ENCODE data around the gene MEIS1.

MEIS1 gene

GRCh38 chr2:66512626-66513025 is 77.7 kb downstream of the MEIS1 start:
- DNase-seq, result no peak

GRCh38 chr2:66515743-66516142 is 80.8 kb downstream of the MEIS1 start:
- no peak for DNase-seq

DNA sequence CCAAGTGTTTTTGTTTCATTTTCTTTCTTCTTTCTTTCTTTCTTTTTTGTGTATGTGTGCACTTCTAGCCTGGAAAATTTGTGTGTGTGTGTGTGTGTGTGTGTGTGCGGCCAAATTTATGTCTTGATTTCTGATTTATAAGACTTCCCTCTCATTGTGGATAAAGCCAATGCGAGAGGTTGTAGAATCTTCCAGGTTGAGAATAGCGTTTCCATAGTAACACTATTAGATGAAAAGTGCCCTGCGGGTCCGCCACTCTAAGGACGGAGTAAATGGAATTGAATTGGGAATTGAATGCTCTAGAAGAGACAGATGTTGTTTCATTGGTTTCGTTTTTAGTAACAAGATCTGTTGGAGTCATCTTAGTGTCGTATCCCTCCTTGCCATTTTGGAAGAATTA is 81.6 kb downstream of the MEIS1 start:
- DNase-seq, result no peak

- DNase-seq, result no peak
These were observed 82.8 kb downstream of the MEIS1 start for GRCh38 chr2:66517772-66518171.

GRCh38 chr2:66519264-66519843 is 84.4 kb downstream of the MEIS1 start:
- no peak for DNase-seq

DNA sequence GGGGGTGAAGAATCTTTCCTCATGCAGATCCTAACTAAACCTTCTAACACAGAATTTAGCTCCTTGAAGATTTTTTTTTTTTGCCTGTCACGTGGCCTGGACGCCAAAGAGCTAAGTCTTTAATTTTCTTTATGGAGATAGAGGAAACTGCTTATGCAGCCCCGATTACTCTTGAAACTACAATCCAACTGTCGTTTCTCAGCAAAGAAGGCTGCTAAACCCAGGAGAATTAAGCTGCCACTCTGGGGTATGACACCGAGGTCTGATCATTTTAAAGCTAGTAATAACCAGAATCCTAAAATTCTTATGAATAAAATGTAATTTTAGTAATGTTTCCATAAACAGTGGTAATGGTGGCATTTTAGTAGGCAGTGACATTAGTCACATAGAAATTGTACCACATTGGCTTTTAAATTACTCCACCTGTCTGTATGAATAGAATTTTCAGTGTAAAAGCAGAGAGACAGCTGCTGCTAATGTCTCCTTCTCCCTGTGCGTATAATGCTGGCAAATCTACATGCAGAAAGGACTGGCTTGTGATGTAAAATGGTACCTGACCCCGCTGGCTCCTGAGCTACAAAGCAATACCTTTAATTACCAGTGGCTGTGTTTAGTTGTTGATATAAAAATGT is 86.5 kb downstream of the MEIS1 start:
- no peak for DNase-seq

GRCh38 chr2:66522611-66523376 is 87.9 kb downstream of the MEIS1 start:
- DNase-seq, result no peak

DNA sequence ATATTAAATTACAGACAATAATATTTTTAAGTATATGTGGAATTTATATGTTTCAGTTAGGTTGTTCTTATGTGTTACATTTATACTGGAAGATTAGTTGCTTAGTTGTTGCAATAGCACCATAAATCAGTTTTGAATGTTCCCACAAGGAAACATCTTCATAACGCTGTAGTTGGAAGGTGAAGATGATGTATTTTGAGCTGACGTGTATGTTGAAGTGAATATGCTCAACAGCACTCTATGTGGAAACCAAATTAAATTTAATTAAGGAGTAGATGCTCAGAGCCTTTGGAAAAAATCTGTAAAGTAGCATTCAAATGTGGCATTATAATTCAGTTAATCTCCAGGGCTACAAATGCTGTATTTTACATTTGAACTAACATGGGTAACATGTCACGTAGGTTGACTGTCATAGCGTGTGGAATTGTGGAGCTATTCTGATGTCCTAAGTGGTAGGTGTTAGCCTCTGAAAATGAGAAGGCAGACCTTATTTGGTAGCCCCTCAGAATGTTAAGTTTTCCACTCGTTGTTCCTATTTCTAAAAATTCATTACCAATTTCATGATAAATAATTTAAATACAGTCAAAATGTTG is 88.5 kb downstream of the MEIS1 start:
- DNase-seq, result no peak

DNA sequence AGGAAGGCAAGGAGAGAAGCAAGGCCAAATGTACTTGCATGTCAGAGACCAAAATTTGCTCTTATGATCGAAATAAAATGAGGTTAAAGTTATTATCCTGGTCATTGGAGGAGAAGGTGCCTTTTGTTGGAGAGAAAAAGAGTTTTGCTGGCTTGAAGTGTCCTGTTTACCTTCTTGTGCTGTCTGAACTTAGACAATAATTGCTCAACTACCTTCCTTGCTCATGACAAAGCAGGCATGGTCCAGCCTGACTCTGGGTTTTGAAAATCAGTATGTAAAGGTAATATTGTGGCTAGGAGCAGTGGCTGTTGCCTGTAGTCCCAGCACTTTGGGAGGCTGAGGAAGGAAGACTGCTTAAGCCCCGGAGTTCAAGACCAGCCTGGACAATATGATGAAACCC is 89.1 kb downstream of the MEIS1 start:
- no peak for DNase-seq

GRCh38 chr2:66525606-66526005 is 90.7 kb downstream of the MEIS1 start:
- DNase-seq, result no peak

GRCh38 chr2:66526180-66526579 is 91.3 kb downstream of the MEIS1 start:
- DNase-seq, result no peak

DNA sequence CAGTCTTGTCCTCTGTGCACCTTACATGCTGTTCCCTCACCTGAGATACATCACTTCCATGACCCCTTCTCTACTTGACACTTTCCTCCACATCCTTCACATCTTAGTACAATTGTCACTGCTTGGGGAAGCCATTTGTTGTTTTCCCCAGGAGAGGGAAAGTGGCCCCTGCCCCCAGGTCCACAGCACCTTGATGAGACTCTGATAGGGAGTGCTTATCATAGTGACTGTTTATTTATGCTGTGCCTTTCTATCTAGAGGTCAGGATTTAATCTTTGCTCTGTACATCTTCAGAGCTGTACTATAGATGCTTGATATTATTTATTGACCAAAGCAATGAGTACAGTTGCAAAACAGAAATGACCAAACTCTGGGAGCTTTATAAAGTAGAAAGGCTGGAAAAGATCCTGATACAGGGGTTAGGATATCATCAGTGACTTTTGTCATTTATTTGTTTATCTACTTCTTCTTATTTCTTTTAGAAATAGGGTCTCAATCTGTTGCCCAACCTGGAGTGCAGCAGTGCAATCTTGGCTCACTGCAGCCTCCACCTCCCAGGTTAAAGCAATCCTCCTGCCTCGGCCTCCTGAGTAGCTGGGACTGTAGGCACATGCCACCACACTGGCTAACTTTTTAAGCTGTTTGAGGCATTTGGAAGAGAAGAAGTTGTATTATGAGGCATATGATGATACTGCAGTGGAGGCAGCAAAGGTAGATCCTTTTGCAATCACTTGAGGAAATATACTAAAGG is 94.2 kb downstream of the MEIS1 start:
- no peak for DNase-seq

GRCh38 chr2:66530651-66531050 is 95.7 kb downstream of the MEIS1 start:
- no peak for DNase-seq

DNA sequence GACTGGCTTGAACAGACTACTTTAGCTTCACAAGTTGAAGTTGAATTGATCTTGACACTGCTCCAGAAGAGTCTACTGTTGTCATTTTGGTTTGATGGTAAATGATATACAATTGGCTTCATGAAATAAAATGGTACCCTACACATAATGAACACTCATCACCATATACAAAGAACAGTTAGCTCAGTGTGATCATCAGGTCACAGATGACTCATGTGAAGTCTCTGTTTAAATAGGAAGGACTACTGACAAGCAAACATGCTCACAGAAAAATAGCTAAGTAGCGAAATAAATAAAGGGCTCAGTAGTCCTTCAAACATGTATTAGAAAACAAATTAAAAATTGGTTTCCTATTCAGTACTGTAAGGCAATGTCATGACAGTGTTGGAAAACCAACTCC is 96.2 kb downstream of the MEIS1 start:
- no peak for DNase-seq

DNA sequence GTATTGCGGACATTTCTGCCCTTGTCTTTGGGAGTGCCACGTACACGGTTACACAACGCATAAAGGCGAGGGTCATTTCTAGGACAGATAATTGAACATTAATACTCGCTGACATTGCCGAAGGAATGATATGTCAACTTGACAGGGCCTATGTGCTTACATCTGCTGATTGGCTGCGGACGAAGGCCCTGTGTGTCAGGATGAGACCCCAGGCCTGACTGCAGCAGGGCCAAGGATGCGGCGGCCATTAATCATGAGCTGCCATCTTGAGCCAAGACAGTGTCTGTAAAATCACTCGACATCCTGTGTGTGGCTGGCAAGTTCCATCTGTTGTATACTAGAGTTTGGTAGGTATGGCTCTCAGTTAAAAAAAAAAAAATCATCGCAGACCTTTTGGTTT is 96.6 kb downstream of the MEIS1 start:
- DNase-seq, result no peak

DNA sequence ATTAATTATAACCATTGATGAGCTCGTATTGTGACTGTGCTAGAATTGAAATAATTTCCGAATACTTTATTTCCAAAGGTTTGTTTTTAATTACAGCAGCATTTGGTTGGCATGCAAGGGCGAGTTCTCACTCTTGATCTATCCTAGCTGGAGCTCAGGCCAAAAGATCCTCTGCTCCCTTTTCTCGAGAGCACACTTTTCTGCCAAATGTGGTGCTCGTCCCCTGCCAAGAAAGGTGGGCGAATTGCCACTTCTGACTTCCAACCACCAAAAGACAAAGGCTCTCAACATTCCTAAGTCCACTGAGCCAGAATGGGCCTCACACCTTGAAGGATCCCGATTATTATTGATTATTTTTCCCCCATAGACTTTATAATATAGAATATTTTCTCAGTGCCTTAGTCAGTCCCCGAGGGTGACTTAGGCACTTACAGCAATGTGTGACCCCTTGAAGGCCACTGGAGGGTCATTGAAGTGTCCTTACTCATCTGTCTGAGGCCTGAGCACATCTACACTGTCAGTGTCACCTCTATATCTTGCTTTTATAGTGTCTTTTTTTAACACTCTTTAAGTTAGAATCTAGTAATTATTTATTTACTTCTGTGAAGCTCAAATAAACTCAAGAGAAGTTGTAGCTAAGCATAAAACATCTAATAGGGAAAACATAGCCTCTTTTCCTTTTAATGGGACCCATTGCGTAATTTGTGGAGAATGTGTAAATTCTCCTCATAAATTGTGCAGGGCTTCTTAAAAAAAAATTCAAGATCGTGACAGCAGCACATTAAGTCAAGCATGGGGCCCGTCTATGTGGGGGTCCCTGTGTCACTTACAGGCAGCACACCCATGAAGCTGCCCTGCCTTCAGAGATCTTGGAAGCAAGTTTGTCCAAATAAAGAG is 98.3 kb downstream of the MEIS1 start:
- no peak for DNase-seq

- no peak for DNase-seq
These were observed 99.5 kb downstream of the MEIS1 start for GRCh38 chr2:66534461-66534860.

DNA sequence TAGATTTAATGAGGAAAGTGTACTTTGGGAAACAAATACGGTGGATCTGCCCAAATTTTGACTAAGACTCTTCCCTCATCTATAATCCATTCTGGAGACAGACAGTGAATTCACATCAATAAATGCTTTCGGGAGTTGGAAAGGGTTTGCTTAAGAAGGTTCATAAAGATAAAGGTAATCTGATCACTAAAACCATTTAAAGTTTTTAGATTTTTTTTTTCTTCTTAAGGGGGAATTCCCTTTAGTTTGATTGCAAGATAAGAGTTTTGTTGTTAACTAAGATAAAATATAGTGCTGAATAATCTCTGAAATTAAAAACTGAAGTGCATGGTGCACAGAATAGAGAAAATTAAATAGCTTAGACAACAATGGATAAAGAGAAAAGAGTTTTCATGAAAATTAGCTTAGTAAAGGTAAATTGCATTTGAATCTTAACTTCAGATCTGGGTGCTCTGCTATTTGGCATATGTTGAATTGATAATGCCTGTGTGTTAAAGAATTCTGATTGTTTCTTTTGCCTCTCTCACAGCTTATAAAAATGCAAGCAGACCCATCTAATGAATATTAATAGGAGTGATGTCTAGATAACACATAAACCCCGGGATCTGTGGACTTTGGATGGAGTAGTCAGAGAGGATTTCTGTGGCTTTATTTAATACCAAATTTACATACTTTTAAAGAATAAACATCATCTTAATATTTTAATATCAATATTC is 100.8 kb downstream of the MEIS1 start:
- DNase-seq, result no peak

- no peak for DNase-seq
These were observed 101.4 kb downstream of the MEIS1 start for GRCh38 chr2:66536290-66536673.

- no peak for DNase-seq
These were observed 102.1 kb downstream of the MEIS1 start for GRCh38 chr2:66536997-66537396.

- no peak for DNase-seq
These were observed 103.4 kb downstream of the MEIS1 start for GRCh38 chr2:66538291-66538690.

DNA sequence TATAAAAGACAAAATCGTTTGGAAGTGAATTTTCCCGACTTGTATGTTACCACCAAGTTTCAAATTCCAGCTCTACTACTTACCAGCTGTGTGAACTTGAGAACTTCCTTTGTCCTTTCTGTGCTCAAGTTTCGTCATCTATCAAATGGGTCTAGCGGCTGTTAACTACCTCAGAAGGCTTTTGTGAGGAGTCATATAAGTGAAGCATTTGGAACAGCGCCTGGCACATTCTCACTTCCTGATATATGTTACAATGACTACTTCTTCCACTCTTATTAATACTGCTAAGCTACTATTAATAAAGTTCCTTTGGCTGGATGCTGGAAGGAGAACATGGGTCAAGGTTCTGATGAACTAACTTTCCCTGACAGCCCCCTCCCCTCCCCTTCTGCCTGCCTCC is 104.5 kb downstream of the MEIS1 start:
- no peak for DNase-seq
